SK-N-SH treated with all-trans-retinoic acid at 6 μM for 48 hours (cell line): ENCODE measurements around the gene PORCN.

ENCODE experiments used
- ATAC-seq: fragments of 200-7000 bp; cut with Tn5 transposase; 3 replicates; pipeline ENCODE4 v1.9.1; 2020; ENCODE audit warnings: mild to moderate bottlenecking, moderate library complexity
- ARNTL ChIP-seq: fragments of 450-650 bp; formaldehyde crosslinking; IDR thresholded peaks from 2 replicates; pipeline ENCODE4 v1.5.0; 2020; ENCODE audit warnings: low read depth, mild to moderate bottlenecking, moderate library complexity, borderline replicate concordance
- BACH2 ChIP-seq: fragments of 250-450 bp; sonication (Bioruptor Pico); IDR thresholded peaks from 2 replicates; pipeline ENCODE4 v1.9.0; 2021; ENCODE audit warnings: mild to moderate bottlenecking, borderline replicate concordance
- CREB5 ChIP-seq: fragments of 250-450 bp; sonication (Bioruptor Pico); IDR thresholded peaks from 2 replicates; pipeline ENCODE4 v1.5.1; 2020; ENCODE audit warnings: low read depth, mild to moderate bottlenecking, moderate library complexity
- CSDC2 ChIP-seq: fragments of 250-450 bp; sonication (Bioruptor Pico); IDR thresholded peaks from 2 replicates; pipeline ENCODE4 v1.5.0; 2020; ENCODE audit warnings: mild to moderate bottlenecking, moderate library complexity
- CSRNP3 ChIP-seq: fragments of 250-450 bp; sonication (Bioruptor Pico); IDR thresholded peaks from 2 replicates; pipeline ENCODE4 v1.5.1; 2021; ENCODE audit warnings: mild to moderate bottlenecking, moderate library complexity
- ESRRG ChIP-seq: fragments of 250-450 bp; sonication (Bioruptor Pico); IDR thresholded peaks from 2 replicates; pipeline ENCODE4 v1.6.1; 2021; ENCODE audit warnings: mild to moderate bottlenecking
- GLIS3 ChIP-seq: fragments of 250-450 bp; sonication (Bioruptor Pico); IDR thresholded peaks from 2 replicates; pipeline ENCODE4 v1.5.0; 2020; ENCODE audit warnings: mild to moderate bottlenecking, moderate library complexity
- ISL1 ChIP-seq: fragments of 250-450 bp; sonication (Bioruptor Pico); IDR thresholded peaks from 2 replicates; pipeline ENCODE4 v2.1.2; 2022; ENCODE audit warnings: mild to moderate bottlenecking, moderate library complexity
- OSR1 ChIP-seq: fragments of 250-450 bp; sonication (Bioruptor Pico); IDR thresholded peaks from 2 replicates; pipeline ENCODE4 v1.8.0; 2022; ENCODE audit warnings: moderate library complexity, mild to moderate bottlenecking, inconsistent platforms
- POU6F1 ChIP-seq: fragments of 250-450 bp; sonication (Bioruptor Pico); IDR thresholded peaks from 2 replicates; pipeline ENCODE4 v1.8.0; 2021; ENCODE audit warnings: low read depth, mild to moderate bottlenecking, moderate library complexity, borderline replicate concordance
- PPARA ChIP-seq: fragments of 250-450 bp; sonication (Bioruptor Pico); IDR thresholded peaks from 2 replicates; pipeline ENCODE4 v1.5.0; 2020; ENCODE audit warnings: mild to moderate bottlenecking, borderline replicate concordance
- RARB ChIP-seq: fragments of 250-450 bp; sonication (Bioruptor Pico); IDR thresholded peaks from 2 replicates; pipeline ENCODE4 v1.8.0; 2021; ENCODE audit warnings: mild to moderate bottlenecking, moderate library complexity
- SNAI2 ChIP-seq: fragments of 250-450 bp; sonication (Bioruptor Pico); IDR thresholded peaks from 2 replicates; pipeline ENCODE4 v1.5.0; 2020; ENCODE audit warnings: mild to moderate bottlenecking, moderate library complexity
- TCF4 ChIP-seq: fragments of 250-450 bp; sonication (Bioruptor Pico); IDR thresholded peaks from 2 replicates; pipeline ENCODE4 v1.8.0; 2021; ENCODE audit warnings: mild to moderate bottlenecking, moderate library complexity, borderline replicate concordance
- TOX ChIP-seq: fragments of 250-450 bp; sonication (Bioruptor Pico); IDR thresholded peaks from 2 replicates; pipeline ENCODE4 v1.8.0; 2021; ENCODE audit warnings: mild to moderate bottlenecking, moderate library complexity, borderline replicate concordance
- ZC3H10 ChIP-seq: fragments of 250-450 bp; sonication (Bioruptor Pico); IDR thresholded peaks from 2 replicates; pipeline ENCODE4 v1.5.1; 2021; ENCODE audit warnings: mild to moderate bottlenecking, moderate library complexity
- ZFP3 ChIP-seq: fragments of 250-450 bp; sonication (Bioruptor Pico); IDR thresholded peaks from 2 replicates; pipeline ENCODE4 v1.5.0; 2020; ENCODE audit warnings: mild to moderate bottlenecking, moderate library complexity
- ZFP30 ChIP-seq: fragments of 450-650 bp; formaldehyde crosslinking; IDR thresholded peaks from 2 replicates; pipeline ENCODE4 v1.5.0; 2022; ENCODE audit warnings: mild to moderate bottlenecking, moderate library complexity
- ZNF565 ChIP-seq: fragments of 450-650 bp; formaldehyde crosslinking; conservative IDR thresholded peaks from 2 replicates; pipeline ENCODE4 v1.5.0; 2020; ENCODE audit warnings: low read depth, mild to moderate bottlenecking, moderate library complexity
- ZNF70 ChIP-seq: fragments of 450-650 bp; formaldehyde crosslinking; IDR thresholded peaks from 2 replicates; pipeline ENCODE4 v1.5.0; 2020; ENCODE audit warnings: mild to moderate bottlenecking, moderate library complexity
- ZNF8 ChIP-seq: fragments of 450-650 bp; formaldehyde crosslinking; IDR thresholded peaks from 2 replicates; pipeline ENCODE4 v1.5.0; 2020; ENCODE audit warnings: mild to moderate bottlenecking, moderate library complexity
- TF ChIP-seq, protein P1 (sequence below): fragments of 250-450 bp; sonication (Bioruptor Pico); IDR thresholded peaks from 2 replicates; pipeline ENCODE4 v1.8.0; 2020; ENCODE audit warnings: mild to moderate bottlenecking, moderate library complexity, borderline replicate concordance
- TF ChIP-seq, protein P2 (sequence below): fragments of 250-450 bp; sonication (Bioruptor Pico); IDR thresholded peaks from 2 replicates; pipeline ENCODE4 v1.5.0; 2020; ENCODE audit warnings: mild to moderate bottlenecking, moderate library complexity

PORCN gene

GRCh38 chrX:48478806-48479205, 30.0 kb upstream of the PORCN start:
- TF ChIP-seq ZFP3 (CRISPR knock-in tag) (no peak), CREB5 (no peak), BACH2 (CRISPR knock-in tag) (no peak), RARB (CRISPR knock-in tag) (no peak), TCF4 (no peak), SNAI2 (no peak), ZNF8 (no peak), ZC3H10 (CRISPR knock-in tag) (no peak), ISL1 (CRISPR knock-in tag) (no peak), CSDC2 (CRISPR knock-in tag) (no peak), OSR1 (no peak)
- TF ChIP-seq, protein P1, sequence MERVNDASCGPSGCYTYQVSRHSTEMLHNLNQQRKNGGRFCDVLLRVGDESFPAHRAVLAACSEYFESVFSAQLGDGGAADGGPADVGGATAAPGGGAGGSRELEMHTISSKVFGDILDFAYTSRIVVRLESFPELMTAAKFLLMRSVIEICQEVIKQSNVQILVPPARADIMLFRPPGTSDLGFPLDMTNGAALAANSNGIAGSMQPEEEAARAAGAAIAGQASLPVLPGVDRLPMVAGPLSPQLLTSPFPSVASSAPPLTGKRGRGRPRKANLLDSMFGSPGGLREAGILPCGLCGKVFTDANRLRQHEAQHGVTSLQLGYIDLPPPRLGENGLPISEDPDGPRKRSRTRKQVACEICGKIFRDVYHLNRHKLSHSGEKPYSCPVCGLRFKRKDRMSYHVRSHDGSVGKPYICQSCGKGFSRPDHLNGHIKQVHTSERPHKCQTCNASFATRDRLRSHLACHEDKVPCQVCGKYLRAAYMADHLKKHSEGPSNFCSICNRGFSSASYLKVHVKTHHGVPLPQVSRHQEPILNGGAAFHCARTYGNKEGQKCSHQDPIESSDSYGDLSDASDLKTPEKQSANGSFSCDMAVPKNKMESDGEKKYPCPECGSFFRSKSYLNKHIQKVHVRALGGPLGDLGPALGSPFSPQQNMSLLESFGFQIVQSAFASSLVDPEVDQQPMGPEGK, result no peak
- TF ChIP-seq, protein P2, sequence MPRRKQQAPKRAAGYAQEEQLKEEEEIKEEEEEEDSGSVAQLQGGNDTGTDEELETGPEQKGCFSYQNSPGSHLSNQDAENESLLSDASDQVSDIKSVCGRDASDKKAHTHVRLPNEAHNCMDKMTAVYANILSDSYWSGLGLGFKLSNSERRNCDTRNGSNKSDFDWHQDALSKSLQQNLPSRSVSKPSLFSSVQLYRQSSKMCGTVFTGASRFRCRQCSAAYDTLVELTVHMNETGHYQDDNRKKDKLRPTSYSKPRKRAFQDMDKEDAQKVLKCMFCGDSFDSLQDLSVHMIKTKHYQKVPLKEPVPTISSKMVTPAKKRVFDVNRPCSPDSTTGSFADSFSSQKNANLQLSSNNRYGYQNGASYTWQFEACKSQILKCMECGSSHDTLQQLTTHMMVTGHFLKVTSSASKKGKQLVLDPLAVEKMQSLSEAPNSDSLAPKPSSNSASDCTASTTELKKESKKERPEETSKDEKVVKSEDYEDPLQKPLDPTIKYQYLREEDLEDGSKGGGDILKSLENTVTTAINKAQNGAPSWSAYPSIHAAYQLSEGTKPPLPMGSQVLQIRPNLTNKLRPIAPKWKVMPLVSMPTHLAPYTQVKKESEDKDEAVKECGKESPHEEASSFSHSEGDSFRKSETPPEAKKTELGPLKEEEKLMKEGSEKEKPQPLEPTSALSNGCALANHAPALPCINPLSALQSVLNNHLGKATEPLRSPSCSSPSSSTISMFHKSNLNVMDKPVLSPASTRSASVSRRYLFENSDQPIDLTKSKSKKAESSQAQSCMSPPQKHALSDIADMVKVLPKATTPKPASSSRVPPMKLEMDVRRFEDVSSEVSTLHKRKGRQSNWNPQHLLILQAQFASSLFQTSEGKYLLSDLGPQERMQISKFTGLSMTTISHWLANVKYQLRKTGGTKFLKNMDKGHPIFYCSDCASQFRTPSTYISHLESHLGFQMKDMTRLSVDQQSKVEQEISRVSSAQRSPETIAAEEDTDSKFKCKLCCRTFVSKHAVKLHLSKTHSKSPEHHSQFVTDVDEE (CRISPR knock-in tag), result no peak
- TF ChIP-seq, all 23 proteins: peak for 0
- ATAC-seq, result no peak

DNA sequence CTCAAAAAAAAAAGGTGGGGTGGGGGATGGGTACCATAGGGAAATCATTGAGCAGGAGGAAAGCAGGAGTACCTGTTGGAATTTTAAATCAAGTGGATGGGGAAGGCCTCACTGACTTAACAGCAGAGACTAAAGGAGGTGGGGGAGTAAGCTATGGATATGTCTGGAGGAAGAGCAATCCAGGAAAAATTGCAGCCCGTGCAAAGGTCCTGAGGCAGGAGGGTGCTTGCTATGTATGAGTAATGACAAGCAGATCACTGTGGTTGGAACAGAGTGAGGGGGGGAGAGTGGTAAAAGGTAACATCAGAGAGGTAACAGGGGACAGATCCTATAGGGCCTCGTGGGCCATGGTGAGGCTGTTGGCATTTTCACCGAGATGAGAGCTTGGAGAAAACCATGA, 28.6 kb upstream of the PORCN start:
- TF ChIP-seq ARNTL (CRISPR knock-in tag) (no peak), ZFP3 (CRISPR knock-in tag) (no peak), CSDC2 (CRISPR knock-in tag) (no peak), OSR1 (no peak), ZNF70 (no peak), ZNF8 (no peak)
- no peak for ATAC-seq

DNA sequence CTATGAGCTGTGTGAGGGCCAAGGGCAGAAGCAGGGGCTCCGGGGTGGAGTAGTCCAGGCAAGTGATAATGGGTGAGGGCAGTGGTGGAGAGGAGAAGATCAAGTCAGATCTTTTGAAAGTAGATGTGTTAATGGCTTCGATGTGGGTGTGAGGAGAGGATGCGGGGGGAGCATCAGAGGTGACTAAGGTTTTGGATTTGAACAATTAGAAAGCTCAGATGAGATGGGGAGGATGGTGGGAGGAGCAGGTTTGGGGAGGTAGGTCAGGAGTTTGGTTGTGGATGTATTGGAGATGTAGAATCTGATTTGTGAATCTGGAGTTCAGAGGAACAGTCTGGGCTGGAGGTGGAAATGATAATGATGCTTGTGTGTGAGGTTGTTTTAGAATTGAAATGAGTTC, 28.2 kb upstream of the PORCN start:
- TF ChIP-seq ZNF70 (no peak), GLIS3 (CRISPR knock-in tag) (no peak), CSRNP3 (CRISPR knock-in tag) (no peak), ZNF565 (CRISPR knock-in tag) (no peak), BACH2 (CRISPR knock-in tag) (no peak), ISL1 (CRISPR knock-in tag) (no peak), PPARA (CRISPR knock-in tag) (no peak), TOX (CRISPR knock-in tag) (no peak), POU6F1 (CRISPR knock-in tag) (no peak), CSDC2 (CRISPR knock-in tag) (no peak), RARB (CRISPR knock-in tag) (no peak), OSR1 (no peak), SNAI2 (no peak), TCF4 (no peak), ARNTL (CRISPR knock-in tag) (no peak), ZFP3 (CRISPR knock-in tag) (no peak), ZNF8 (no peak), ESRRG (CRISPR knock-in tag) (no peak), ZFP30 (CRISPR knock-in tag) (no peak)
- TF ChIP-seq, protein P1, result no peak
- no peak for ATAC-seq
